ENCODE data around the gene ATP5MG.

Gene ATP5MG

DNA sequence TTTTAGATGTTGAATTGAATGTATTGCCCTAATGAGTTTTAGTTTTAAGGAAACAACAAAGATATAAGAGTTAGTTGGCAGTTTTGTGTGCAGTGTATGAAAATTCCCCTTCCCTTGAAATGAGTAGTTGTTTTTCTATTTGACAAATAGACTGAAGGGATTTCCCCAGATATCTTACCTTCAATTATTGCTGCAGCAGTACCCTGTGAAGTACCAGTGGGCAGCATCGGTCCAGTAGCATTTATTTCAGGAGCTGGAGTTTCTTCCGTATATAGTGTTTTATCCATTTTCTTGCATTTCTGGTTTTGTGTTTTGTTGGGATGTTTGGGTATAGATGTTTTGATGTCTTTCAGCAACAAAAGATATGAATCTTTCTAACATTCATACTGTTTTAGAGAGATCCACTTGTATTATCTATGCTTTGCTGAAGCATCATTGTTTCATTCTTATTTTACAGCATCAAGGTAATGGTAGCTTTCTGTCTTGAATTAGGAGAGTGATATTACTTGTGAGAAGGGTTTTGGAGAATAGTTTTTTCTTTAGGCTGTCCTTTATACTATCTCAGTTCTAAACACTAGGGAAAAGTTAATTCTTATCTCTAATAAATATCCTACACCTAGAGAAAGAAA lies 42.3 kb downstream of the ATP5MG start:
- ChIA-PET POLR2A (ENCODE audit: low non-redundant PET) (no interaction called here), CTCF (no interaction called here)
- no peak overlapping the region for H3K27ac ChIP-seq

DNA sequence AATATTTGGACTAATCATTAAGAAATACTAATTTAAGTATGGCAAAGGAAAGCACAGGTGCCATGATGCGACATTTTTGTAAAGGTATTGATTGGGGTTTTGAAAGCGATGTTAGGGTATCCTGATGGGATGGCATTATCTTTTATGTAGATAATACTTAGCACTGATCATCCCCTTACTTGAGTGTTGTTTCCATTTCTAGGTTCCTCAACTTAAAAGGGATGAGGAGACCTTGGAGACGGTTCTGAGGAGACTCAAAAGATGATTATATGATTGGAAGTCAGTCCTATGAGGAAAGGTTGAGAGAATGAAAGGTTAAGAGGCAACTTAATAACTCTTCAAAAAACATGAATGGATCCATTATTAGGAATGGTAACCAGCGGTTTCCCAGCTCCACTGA lies 46.0 kb downstream of the ATP5MG start:
- ChIA-PET POLR2A (ENCODE audit: low non-redundant PET) (no interaction called here), CTCF (no interaction called here)
- DNase-seq (ENCODE audit: low spot score), result no peak
- TF ChIP-seq, protein P1, sequence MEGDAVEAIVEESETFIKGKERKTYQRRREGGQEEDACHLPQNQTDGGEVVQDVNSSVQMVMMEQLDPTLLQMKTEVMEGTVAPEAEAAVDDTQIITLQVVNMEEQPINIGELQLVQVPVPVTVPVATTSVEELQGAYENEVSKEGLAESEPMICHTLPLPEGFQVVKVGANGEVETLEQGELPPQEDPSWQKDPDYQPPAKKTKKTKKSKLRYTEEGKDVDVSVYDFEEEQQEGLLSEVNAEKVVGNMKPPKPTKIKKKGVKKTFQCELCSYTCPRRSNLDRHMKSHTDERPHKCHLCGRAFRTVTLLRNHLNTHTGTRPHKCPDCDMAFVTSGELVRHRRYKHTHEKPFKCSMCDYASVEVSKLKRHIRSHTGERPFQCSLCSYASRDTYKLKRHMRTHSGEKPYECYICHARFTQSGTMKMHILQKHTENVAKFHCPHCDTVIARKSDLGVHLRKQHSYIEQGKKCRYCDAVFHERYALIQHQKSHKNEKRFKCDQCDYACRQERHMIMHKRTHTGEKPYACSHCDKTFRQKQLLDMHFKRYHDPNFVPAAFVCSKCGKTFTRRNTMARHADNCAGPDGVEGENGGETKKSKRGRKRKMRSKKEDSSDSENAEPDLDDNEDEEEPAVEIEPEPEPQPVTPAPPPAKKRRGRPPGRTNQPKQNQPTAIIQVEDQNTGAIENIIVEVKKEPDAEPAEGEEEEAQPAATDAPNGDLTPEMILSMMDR (conservative IDR thresholded peaks at IDR 0.05; ENCODE audit: low read depth), result no peak
- no peak overlapping the region for H3K27ac ChIP-seq

More for the DNA sequence above, 42.3 kb downstream of the ATP5MG start:
- TF ChIP-seq, protein P1 (conservative IDR thresholded peaks at IDR 0.05; ENCODE audit: low read depth), result no peak
- no peak for DNase-seq (ENCODE audit: low spot score)

DNA sequence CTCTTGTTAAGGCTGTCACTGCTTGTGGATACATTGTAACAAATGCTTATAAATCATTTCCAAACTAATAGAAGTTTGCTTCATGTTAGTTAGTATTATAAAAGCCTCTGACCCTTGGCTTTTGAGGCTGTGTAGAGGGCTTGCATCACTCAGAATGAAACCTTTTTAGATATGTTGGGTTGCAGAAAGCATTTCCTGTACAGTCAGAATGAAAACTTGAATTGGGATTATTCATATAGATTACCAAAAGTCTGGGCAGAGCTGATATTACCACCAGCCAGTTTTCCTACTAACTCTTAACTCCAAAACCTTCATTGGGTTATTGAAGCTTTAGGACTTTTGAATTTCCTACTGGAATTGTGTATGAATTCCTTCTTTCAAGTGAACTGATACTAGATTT lies 46.9 kb downstream of the ATP5MG start:
- CTCF ChIA-PET, result interaction anchor here (0.6 kb wide), 1 partner anchor 61 kb away, joined by 3 read pairs; no protein-coding TSS in a partner anchor
- POLR2A ChIA-PET (ENCODE audit: low non-redundant PET), result no interaction called here
- H3K27ac ChIP-seq, result no peak overlapping the region
- TF ChIP-seq, protein P1 (conservative IDR thresholded peaks at IDR 0.05; ENCODE audit: low read depth), result no peak
- DNase-seq (ENCODE audit: low spot score), result no peak

DNA sequence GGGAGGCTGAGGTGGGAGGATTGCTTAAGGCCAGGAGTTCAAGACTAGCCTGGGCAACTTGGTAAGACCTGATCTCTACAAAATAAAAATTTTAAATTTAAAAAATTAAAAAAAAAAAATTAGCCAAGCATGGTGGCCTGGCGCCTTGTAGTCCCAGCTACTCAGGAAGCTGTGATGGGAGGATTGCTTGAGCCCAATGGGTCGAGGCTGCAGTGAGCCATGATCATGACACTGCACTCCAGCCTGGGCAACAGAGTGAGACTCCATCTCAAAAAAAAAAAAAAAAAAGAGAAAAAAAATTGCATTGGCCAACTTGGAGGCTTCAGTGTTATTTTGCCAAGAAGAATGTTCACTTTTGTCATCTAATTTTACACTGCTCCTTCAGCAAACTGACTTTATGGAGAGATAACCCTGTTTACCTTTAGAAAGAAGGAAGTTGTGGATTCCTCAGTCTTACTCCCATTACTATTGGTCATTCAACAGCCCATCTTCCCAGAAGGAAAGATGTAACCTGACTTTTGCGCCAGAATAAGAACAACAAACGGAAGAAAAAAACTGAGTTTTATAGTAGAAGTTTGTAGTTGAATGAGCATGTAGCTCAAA lies 48.0 kb downstream of the ATP5MG start:
- TF ChIP-seq, protein P1 (conservative IDR thresholded peaks at IDR 0.05; ENCODE audit: low read depth), result no peak
- CTCF ChIA-PET, result no interaction called here
- POLR2A ChIA-PET (ENCODE audit: low non-redundant PET), result no interaction called here
- DNase-seq (ENCODE audit: low spot score), result no peak
- H3K27ac ChIP-seq, result no peak overlapping the region

DNA sequence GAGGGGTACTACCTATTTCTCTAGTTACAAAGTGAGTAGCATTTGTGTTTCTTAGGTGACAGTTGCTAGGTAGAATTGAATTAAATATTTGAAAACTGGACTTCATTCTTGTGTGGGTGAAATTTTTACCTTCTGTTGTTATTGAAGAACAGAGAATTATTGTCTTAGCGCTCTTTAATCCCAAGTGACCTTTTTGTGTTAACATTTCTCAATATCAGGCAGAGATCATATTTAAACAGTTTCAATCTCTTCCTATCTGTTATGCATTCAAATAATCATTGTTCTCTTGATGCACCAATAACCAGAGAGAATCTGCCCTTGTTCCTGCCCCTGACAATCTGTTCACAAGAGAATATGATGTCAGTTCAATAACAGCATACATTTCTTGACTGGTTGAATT lies 49.0 kb downstream of the ATP5MG start:
- TF ChIP-seq, protein P1 (conservative IDR thresholded peaks at IDR 0.05; ENCODE audit: low read depth), result no peak
- no peak overlapping the region for H3K27ac ChIP-seq
- ChIA-PET CTCF (interaction anchor here (0.6 kb wide), 1 partner anchor 13 kb away, joined by 3 read pairs; no protein-coding TSS in a partner anchor), POLR2A (ENCODE audit: low non-redundant PET) (no interaction called here)
- no peak for DNase-seq (ENCODE audit: low spot score)
